PC-9 (cell line): ENCODE data around the gene MSS51.

Source experiments
- EZH2 ChIP-seq: fragments of 200-600 bp; sonication (generic); IDR thresholded peaks from 2 replicates; pipeline ENCODE4 v1.8.0; 2017; ENCODE audit warnings: antibody characterized with exemption, low read depth
- TF ChIP-seq, protein P1 (sequence below): fragments of 200-600 bp; sonication (generic); conservative IDR thresholded peaks from 2 replicates; pipeline ENCODE4 v1.6.1; 2017; ENCODE audit warnings: mixed run types, antibody characterized with exemption, mild to moderate bottlenecking, moderate library complexity

DNA sequence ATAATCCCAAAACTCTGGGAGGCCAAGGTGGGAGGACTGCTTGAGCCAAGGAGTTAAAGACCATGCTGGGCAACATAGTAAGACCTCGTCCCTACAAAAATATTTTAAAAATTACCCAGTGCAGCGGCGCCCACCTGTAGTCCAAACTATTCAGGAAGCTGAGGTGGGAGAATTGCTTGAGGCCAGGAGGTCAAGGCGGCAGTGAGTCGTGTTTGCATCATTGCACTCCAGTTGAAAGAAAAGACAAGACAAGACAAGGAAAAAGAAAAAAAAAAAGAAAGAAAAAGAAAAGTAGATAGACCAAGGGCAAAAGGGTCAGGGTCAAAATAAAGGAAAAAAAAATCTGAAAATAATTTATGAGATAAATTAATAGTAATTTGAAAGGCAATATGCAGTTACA lies 25.3 kb downstream of the MSS51 start:
- TF ChIP-seq, protein P1, sequence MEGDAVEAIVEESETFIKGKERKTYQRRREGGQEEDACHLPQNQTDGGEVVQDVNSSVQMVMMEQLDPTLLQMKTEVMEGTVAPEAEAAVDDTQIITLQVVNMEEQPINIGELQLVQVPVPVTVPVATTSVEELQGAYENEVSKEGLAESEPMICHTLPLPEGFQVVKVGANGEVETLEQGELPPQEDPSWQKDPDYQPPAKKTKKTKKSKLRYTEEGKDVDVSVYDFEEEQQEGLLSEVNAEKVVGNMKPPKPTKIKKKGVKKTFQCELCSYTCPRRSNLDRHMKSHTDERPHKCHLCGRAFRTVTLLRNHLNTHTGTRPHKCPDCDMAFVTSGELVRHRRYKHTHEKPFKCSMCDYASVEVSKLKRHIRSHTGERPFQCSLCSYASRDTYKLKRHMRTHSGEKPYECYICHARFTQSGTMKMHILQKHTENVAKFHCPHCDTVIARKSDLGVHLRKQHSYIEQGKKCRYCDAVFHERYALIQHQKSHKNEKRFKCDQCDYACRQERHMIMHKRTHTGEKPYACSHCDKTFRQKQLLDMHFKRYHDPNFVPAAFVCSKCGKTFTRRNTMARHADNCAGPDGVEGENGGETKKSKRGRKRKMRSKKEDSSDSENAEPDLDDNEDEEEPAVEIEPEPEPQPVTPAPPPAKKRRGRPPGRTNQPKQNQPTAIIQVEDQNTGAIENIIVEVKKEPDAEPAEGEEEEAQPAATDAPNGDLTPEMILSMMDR = no peak
- no peak for TF ChIP-seq EZH2
